VCaP (cell line): Measurements from ENCODE around the gene CST4.

Experiments used
- H3K27ac ChIP-seq: fragments of 450-650 bp; 2 replicates; pipeline ENCODE4 v1.5.1; 2017
- CTCF ChIP-seq: fragments of 450-650 bp; conservative IDR thresholded peaks from 2 replicates; pipeline ENCODE4 v1.5.1; 2017; ENCODE audit warnings: mild to moderate bottlenecking, moderate library complexity

The CST4 gene

GRCh38 chr20:23651117-23651516 lies 37.7 kb downstream of the CST4 start:
- TF ChIP-seq CTCF: no peak
- no peak overlapping the region for H3K27ac ChIP-seq

- no peak overlapping the region for H3K27ac ChIP-seq
- no peak for TF ChIP-seq CTCF
Observed at GRCh38 chr20:23649830-23650417, 38.9 kb downstream of the CST4 start.

GRCh38 chr20:23649242-23649641 lies 39.6 kb downstream of the CST4 start:
- no peak overlapping the region for H3K27ac ChIP-seq
- no peak for TF ChIP-seq CTCF

GRCh38 chr20:23647346-23647745 lies 41.5 kb downstream of the CST4 start:
- H3K27ac ChIP-seq: no peak overlapping the region
- no peak for TF ChIP-seq CTCF

- no peak for TF ChIP-seq CTCF
Observed at GRCh38 chr20:23646106-23646873, 42.5 kb downstream of the CST4 start.

GRCh38 chr20:23645575-23645974 lies 43.3 kb downstream of the CST4 start:
- H3K27ac ChIP-seq: no peak overlapping the region

More at GRCh38 chr20:23646106-23646873, 42.5 kb downstream of the CST4 start:
- H3K27ac ChIP-seq: no peak overlapping the region

More at GRCh38 chr20:23645575-23645974, 43.3 kb downstream of the CST4 start:
- TF ChIP-seq CTCF: no peak
